Natural killer cell (primary cell): ENCODE data around the gene NKIRAS2. TPM values are rescaled to one million over a fixed set of nuclear protein-coding genes. Genes with fewer than 3 reads are reported as not detected.

ENCODE experiments used
- ATAC-seq, 3 donors: fragments of 150-1000 bp in 2 of 3; fragments of 200-7000 bp in 1 of 3; cut with Tn5 transposase; 1 replicate in 1 of 3; 2 replicates in 2 of 3; pipeline ENCODE4 v1.10.0; 2021; ENCODE audit warnings: mild to moderate bottlenecking in 2 of 3, moderate library complexity in 2 of 3
- DNase-seq, 2 donors: peaks; one replicate each; pipeline versions ENCODE4 v3.0.0 to v3.0.0-alpha.2; 2013 to 2021; ENCODE audit warnings: mixed read lengths in 1 of 2
- H3K27ac ChIP-seq: one replicate; pipeline ENCODE4 v1.5.1; 2013; ENCODE audit warnings: mild to moderate bottlenecking, low read length
- H3K27me3 ChIP-seq: one replicate; pipeline ENCODE4 v1.6.1; 2013; ENCODE audit warnings: low read length; ENCODE audit not compliant: control insufficient read depth, insufficient read depth
- H3K36me3 ChIP-seq: one replicate; pipeline ENCODE4 v1.6.1; 2013; ENCODE audit warnings: low read length; ENCODE audit not compliant: control insufficient read depth, insufficient read depth
- H3K4me1 ChIP-seq: one replicate; pipeline ENCODE4 v1.6.1; 2013; ENCODE audit warnings: low read length; ENCODE audit not compliant: control insufficient read depth, insufficient read depth
- H3K4me3 ChIP-seq: one replicate; pipeline ENCODE4 v1.5.1; 2013; ENCODE audit warnings: low read length
- H3K9me3 ChIP-seq: one replicate; pipeline ENCODE4 v1.6.1; 2013; ENCODE audit warnings: low read length; ENCODE audit not compliant: control insufficient read depth, insufficient read depth
- H3K27ac Mint-ChIP-seq, 2 donors: one replicate each; pipeline ENCODE4 v1.8.0; 2022; ENCODE audit warnings: mild to moderate bottlenecking in 2 of 2, mixed read lengths in 2 of 2, moderate library complexity in 1 of 2
- H3K27me3 Mint-ChIP-seq, 2 donors: one replicate each; pipeline ENCODE4 v1.8.0; 2022; ENCODE audit warnings: low read depth in 2 of 2, mixed read lengths in 2 of 2
- H3K36me3 Mint-ChIP-seq: one replicate; pipeline ENCODE4 v1.8.0; 2022; ENCODE audit warnings: mixed read lengths
- H3K4me1 Mint-ChIP-seq, 2 donors: one replicate each; pipeline ENCODE4 v1.8.0; 2022; ENCODE audit warnings: mixed read lengths in 2 of 2
- H3K4me3 Mint-ChIP-seq: one replicate; pipeline ENCODE4 v1.8.0; 2022; ENCODE audit warnings: mild to moderate bottlenecking, moderate library complexity, mixed read lengths
- H3K9me3 Mint-ChIP-seq, 2 donors: one replicate each; pipeline ENCODE4 v1.8.0; 2022; ENCODE audit warnings: mixed read lengths in 2 of 2
- WGBS: methylation state at CpG from one replicate; pipeline ENCODE4 v1.1.7; 2013; ENCODE audit warnings: missing lambda C conversion rate; ENCODE audit not compliant: insufficient coverage; 5-methylcytosine and 5-hydroxymethylcytosine counted together
- intact Hi-C: fragments of 100-400 bp; cut with micrococcal nuclease; formaldehyde crosslinking; loops from one replicate; pipeline ENCODE4 v1.14.2; 2022
- total RNA-seq, 4 donors: library from RNA; stranded (reverse); fragments of 120-200 nt in 1 of 4; gene quantifications; one replicate each; pipeline versions ENCODE4 v1.2.3 to v1.2.4, GENCODE V29; 2013 to 2022
- TF ChIP-seq, protein P1 (sequence below): fragments of 200-600 bp; IDR thresholded peaks from one replicate; pipeline ENCODE4 v1.8.0; 2022; ENCODE audit warnings: antibody characterized with exemption

NKIRAS2 gene
- total RNA-seq, 3 donors from 2014 or later (not counting 1 experiment from before 2014, with no cell fraction given) = 17.5 to 20.9 (median 19.3) TPM

DNA sequence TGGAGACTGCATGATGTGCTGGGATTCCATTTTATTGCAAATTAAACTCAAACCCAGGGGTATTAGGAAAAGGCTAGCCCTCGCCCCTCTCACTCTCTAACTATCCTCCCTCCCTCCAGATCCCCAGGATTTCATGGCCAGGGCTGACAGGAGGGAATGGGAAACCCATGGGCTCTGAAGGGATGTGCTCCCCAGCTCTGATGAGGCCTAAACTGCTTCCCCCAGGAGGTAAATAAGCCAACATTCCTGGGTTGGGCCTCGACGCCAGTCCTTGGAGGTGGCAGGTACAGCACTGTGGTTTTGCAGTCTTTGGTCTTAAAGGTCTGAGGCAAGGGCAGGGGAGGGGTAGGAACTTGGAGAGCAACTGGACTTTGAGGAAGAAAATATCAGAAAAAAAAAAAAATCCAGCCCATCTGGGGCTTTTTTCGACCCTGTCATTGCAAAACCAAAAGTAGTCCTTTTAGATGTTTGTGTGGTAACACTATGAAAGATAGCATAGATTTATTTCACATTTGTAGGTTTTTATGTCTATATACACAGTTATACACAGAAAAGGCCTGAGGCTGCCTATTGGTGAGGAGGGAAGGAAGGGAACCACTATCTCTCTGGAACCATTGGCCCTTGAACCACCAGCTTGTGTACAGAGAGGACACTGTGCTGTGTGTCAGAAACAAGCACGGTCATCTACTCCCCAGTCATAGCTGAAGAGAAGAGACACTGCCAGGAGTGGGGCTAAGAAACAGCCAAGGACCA is 18.5 kb downstream of the NKIRAS2 start:
- Mint-ChIP-seq H3K4me3 (no peak overlapping the region), H3K27ac (no peak overlapping the region), H3K27me3 (peaks cover 0 to 3% of the 10 kb centered on the region in 2 donors), H3K9me3 (no peaks in the 10 kb centered on the region), H3K4me1 (peaks cover 0 to 4% of the 10 kb centered on the region in 2 donors), H3K36me3 (no peaks in the 10 kb centered on the region)
- Histone ChIP-seq H3K27me3 (no peaks in the 10 kb centered on the region), H3K4me1 (no peaks in the 10 kb centered on the region), H3K4me3 (no peak overlapping the region), H3K9me3 (no peaks in the 10 kb centered on the region), H3K36me3 (no peaks in the 10 kb centered on the region), H3K27ac (no peak overlapping the region)
- DNase-seq = no peak
- intact Hi-C loops = no loop called here
- TF ChIP-seq, protein P1, sequence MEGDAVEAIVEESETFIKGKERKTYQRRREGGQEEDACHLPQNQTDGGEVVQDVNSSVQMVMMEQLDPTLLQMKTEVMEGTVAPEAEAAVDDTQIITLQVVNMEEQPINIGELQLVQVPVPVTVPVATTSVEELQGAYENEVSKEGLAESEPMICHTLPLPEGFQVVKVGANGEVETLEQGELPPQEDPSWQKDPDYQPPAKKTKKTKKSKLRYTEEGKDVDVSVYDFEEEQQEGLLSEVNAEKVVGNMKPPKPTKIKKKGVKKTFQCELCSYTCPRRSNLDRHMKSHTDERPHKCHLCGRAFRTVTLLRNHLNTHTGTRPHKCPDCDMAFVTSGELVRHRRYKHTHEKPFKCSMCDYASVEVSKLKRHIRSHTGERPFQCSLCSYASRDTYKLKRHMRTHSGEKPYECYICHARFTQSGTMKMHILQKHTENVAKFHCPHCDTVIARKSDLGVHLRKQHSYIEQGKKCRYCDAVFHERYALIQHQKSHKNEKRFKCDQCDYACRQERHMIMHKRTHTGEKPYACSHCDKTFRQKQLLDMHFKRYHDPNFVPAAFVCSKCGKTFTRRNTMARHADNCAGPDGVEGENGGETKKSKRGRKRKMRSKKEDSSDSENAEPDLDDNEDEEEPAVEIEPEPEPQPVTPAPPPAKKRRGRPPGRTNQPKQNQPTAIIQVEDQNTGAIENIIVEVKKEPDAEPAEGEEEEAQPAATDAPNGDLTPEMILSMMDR = no peak
- WGBS = 67% methylated on average over 5 of the region's 5 CpGs
- ATAC-seq = no peak

DNA sequence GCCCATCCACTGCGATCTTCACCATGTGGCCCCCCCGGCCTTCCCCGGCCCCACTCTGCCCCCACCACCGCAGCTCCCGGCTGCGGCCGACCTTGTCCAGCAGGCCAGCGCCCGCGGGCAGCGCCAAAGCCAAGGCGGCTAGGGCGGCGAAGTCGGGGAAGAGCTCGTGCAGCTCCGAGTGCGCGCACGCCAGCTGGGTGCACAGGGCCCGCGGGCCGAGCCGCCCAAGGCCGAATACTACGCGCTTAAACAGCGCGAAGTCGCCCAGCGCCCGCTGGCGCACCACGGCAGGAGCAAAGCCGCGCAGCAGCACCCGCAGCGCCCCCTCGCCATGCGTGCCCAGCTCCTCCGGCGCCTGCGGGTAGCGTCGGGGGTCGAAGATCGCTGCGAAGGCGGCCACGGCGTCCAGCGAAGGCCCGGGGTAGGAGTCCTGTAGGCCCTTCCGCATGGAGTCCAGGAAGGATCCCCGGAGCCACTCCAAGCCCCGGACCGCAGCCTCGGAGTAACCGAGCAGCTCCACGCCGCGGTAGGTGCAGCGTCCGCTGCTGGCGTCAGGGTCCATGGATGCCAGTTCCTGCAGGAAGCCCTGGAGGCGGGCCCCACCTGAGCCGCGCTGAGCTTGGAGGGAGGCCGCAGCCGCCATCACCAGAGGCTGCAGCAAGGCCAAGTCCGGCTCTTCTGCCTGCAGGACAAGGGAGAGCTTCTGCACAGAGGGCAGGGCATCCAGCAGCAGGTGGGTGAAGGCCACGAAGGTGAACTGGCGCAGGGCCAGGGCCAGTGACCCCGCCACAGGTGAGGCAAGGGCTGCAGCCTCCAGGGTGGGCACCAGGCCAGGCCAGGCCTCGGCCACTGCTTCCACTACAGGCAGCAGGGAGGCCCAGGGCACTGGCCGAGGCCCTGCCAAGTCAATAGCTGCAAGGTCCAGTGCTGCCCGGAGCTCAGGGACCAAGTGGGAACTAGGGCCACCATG is 20.2 kb downstream of the NKIRAS2 start:
- no peak for DNase-seq
- intact Hi-C loops = no loop called here
- H3K27me3 ChIP-seq = no peaks in the 10 kb centered on the region
- WGBS = 44% methylated on average over 77 of the region's 77 CpGs
- TF ChIP-seq, protein P1 = no peak
- no peak overlapping the region for H3K27ac ChIP-seq
- H3K36me3 ChIP-seq = no peaks in the 10 kb centered on the region
- no peaks in the 10 kb centered on the region for H3K4me1 ChIP-seq
- Mint-ChIP-seq H3K4me3 (no peak overlapping the region), H3K36me3 (no peaks in the 10 kb centered on the region), H3K27me3 (no peaks in the 10 kb centered on the region), H3K27ac (no peak overlapping the region), H3K9me3 (no peaks in the 10 kb centered on the region), H3K4me1 (no peaks in the 10 kb centered on the region)
- no peak overlapping the region for H3K4me3 ChIP-seq
- ATAC-seq = no peak
- H3K9me3 ChIP-seq = no peaks in the 10 kb centered on the region

DNA sequence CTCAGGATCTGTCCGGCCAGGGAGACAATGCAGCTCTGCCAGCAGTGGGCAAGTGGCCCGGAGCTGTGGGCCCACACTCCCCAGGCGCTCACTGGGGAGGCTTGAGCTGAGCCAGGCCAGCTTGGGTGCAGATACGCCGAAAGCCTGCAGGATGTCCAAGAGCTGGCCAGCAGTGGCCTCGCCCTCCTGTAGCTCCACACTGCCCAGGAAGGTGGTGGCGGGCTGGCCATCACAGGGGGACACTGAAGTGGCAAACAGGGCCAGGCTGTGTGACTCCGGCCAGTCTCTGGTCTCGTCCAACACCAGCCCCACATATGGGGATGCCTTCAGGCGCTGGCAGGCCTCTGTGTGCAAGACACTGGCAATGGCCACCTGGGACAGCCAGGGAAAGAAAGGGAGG is 20.9 kb downstream of the NKIRAS2 start:
- Mint-ChIP-seq H3K36me3 (no peaks in the 10 kb centered on the region), H3K4me3 (no peak overlapping the region), H3K27me3 (no peaks in the 10 kb centered on the region), H3K4me1 (no peaks in the 10 kb centered on the region), H3K27ac (no peak overlapping the region), H3K9me3 (no peaks in the 10 kb centered on the region)
- H3K9me3 ChIP-seq = no peaks in the 10 kb centered on the region
- H3K36me3 ChIP-seq = no peaks in the 10 kb centered on the region
- DNase-seq (no peak), ATAC-seq (no peak)
- H3K4me1 ChIP-seq = no peaks in the 10 kb centered on the region
- no peak overlapping the region for H3K27ac ChIP-seq
- WGBS = 94% methylated on average over 10 of the region's 10 CpGs
- TF ChIP-seq, protein P1 = no peak
- no peaks in the 10 kb centered on the region for H3K27me3 ChIP-seq
- intact Hi-C loops = no loop called here
- no peak overlapping the region for H3K4me3 ChIP-seq
